RWPE2 (cell line): ENCODE data around the gene PEX6.

Experiments used
- ATAC-seq: fragments of 200-7000 bp; cut with Tn5 transposase; 3 replicates; pipeline ENCODE4 v1.9.1; 2021; ENCODE audit warnings: low read depth
- DNase-seq: peaks from one replicate; pipeline ENCODE4 v3.0.0-alpha.2; 2020; ENCODE audit warnings: low spot score
- H3K27ac ChIP-seq: fragments of 450-650 bp; 2 replicates; pipeline ENCODE4 v1.5.1; 2017; ENCODE audit warnings: mild to moderate bottlenecking; ENCODE audit not compliant: poor library complexity, severe bottlenecking
- H3K27me3 ChIP-seq: fragments of 250-450 bp; sonication (Bioruptor Pico); 2 replicates; pipeline ENCODE4 v1.5.1; 2021; ENCODE audit warnings: mild to moderate bottlenecking, moderate library complexity; ENCODE audit not compliant: insufficient read depth, poor library complexity, severe bottlenecking
- H3K36me3 ChIP-seq: fragments of 250-450 bp; sonication (Bioruptor Pico); 2 replicates; pipeline ENCODE4 v1.5.1; 2020; ENCODE audit warnings: low read depth, mild to moderate bottlenecking, moderate library complexity
- H3K4me1 ChIP-seq: fragments of 250-450 bp; sonication (Bioruptor Pico); 2 replicates; pipeline ENCODE4 v1.5.1; 2021; ENCODE audit warnings: mild to moderate bottlenecking, moderate library complexity; ENCODE audit not compliant: insufficient read depth, poor library complexity, severe bottlenecking
- H3K4me3 ChIP-seq: fragments of 250-450 bp; sonication (Bioruptor Pico); 2 replicates; pipeline ENCODE4 v1.5.1; 2021; ENCODE audit warnings: mild to moderate bottlenecking, moderate library complexity; ENCODE audit not compliant: severe bottlenecking
- H3K9me3 ChIP-seq: fragments of 250-450 bp; sonication (Bioruptor Pico); 2 replicates; pipeline ENCODE4 v1.5.1; 2021; ENCODE audit warnings: mild to moderate bottlenecking, moderate library complexity; ENCODE audit not compliant: severe bottlenecking
- TF ChIP-seq, protein P1 (sequence below): fragments of 450-650 bp; IDR thresholded peaks from one replicate; pipeline ENCODE4 v1.5.1; 2017; ENCODE audit warnings: mild to moderate bottlenecking, moderate library complexity; ENCODE audit not compliant: poor library complexity, severe bottlenecking

The PEX6 gene

DNA sequence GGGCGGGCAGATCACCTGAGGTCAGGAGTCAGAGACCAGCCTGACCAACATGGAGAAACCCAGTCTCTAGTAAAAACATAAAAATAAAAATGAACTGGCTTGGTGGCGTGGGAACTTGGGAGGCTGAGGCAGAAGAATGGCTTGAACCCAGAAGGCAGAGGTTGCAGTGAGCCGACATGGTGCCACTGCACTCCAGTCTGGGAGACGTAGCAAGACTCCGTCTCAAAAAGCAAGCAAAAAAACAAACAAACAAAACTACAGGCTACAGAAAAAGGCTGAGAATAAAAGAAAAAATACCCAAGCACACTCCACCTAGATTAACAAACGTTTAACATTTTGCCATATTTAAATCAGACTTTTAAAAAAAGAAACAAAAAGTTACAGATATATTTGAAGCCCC is 57.2 kb downstream of the PEX6 start:
- Histone ChIP-seq H3K4me1 (peaks cover 5% of the 10 kb centered on the region), H3K9me3 (no peaks in the 10 kb centered on the region), H3K27ac (no peak overlapping the region), H3K36me3 (no peaks in the 10 kb centered on the region), H3K27me3 (no peaks in the 10 kb centered on the region), H3K4me3 (no peak overlapping the region)
- no peak for ATAC-seq
- DNase-seq: no peak
- TF ChIP-seq, protein P1, sequence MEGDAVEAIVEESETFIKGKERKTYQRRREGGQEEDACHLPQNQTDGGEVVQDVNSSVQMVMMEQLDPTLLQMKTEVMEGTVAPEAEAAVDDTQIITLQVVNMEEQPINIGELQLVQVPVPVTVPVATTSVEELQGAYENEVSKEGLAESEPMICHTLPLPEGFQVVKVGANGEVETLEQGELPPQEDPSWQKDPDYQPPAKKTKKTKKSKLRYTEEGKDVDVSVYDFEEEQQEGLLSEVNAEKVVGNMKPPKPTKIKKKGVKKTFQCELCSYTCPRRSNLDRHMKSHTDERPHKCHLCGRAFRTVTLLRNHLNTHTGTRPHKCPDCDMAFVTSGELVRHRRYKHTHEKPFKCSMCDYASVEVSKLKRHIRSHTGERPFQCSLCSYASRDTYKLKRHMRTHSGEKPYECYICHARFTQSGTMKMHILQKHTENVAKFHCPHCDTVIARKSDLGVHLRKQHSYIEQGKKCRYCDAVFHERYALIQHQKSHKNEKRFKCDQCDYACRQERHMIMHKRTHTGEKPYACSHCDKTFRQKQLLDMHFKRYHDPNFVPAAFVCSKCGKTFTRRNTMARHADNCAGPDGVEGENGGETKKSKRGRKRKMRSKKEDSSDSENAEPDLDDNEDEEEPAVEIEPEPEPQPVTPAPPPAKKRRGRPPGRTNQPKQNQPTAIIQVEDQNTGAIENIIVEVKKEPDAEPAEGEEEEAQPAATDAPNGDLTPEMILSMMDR: no peak

- Histone ChIP-seq H3K36me3 (no peaks in the 10 kb centered on the region), H3K9me3 (no peaks in the 10 kb centered on the region), H3K27me3 (no peaks in the 10 kb centered on the region), H3K4me1 (peaks cover 5% of the 10 kb centered on the region), H3K4me3 (no peak overlapping the region), H3K27ac (no peak overlapping the region)
- no peak for ATAC-seq
- no peak for DNase-seq
- TF ChIP-seq, protein P1: no peak
Measured at GRCh38 chr6:42916288-42916687, 62.7 kb downstream of the PEX6 start.

GRCh38 chr6:42915732-42916131 is 63.2 kb downstream of the PEX6 start, which contains the start of gene PTCRA:
Gene PTCRA, plus strand, starts transcription at chr6:42916053. Its CDS starts 17 bp downstream, at chr6:42916070.
- TF ChIP-seq, protein P1: no peak
- peaks cover 5% of the 10 kb centered on the region for H3K4me1 ChIP-seq
- H3K4me3 ChIP-seq: no peak within 1 kb of the TSS
- no peaks in the 10 kb centered on the region for H3K36me3 ChIP-seq
- ATAC-seq (no peak), DNase-seq (no peak)
- no peak within 1 kb of the TSS for H3K27ac ChIP-seq
- H3K9me3 ChIP-seq: no peaks in the 10 kb centered on the region
- H3K27me3 ChIP-seq: no peaks in the 10 kb centered on the region

GRCh38 chr6:42914546-42914945 is 64.4 kb downstream of the PEX6 start:
- H3K27me3 ChIP-seq: no peaks in the 10 kb centered on the region
- no peaks in the 10 kb centered on the region for H3K4me1 ChIP-seq
- H3K9me3 ChIP-seq: no peaks in the 10 kb centered on the region
- no peak for ATAC-seq
- H3K27ac ChIP-seq: no peak overlapping the region
- no peak for DNase-seq
- TF ChIP-seq, protein P1: no peak
- no peaks in the 10 kb centered on the region for H3K36me3 ChIP-seq
- no peak overlapping the region for H3K4me3 ChIP-seq
